Glomerular endothelial cell (primary cell): Measurements from ENCODE around the gene FRMPD2. TPM values are rescaled to one million over a fixed set of nuclear protein-coding genes. Genes with fewer than 3 reads are reported as not detected.

Experiments used
- DNase-seq: peaks from one replicate; pipeline ENCODE4 v3.0.0-alpha.2; 2011; ENCODE audit warnings: low read depth, low spot score; ENCODE audit errors: extremely low read depth
- total RNA-seq: library from RNA; depleted of rRNA; stranded (reverse); fragments of >200 nt; gene quantifications from 2 replicates; pipeline ENCODE4 v1.2.3, GENCODE V29; 2015

FRMPD2 gene
- total RNA-seq = 0.24 TPM in 1 of 2 replicates, not detected in the other

GRCh38 chr10:48274636-48275035 lies at the start of gene FRMPD2:
Gene FRMPD2 (minus strand): TSS chr10:48274696. CDS start chr10:48274567, 129 bp downstream.
- DNase-seq = no peak

- no peak for DNase-seq
These were observed 47.5 kb upstream of the FRMPD2 start for GRCh38 chr10:48322017-48322416.

- DNase-seq = no peak
These were observed 43.0 kb upstream of the FRMPD2 start for GRCh38 chr10:48317321-48317990.

- DNase-seq = no peak
These were observed 41.7 kb upstream of the FRMPD2 start for GRCh38 chr10:48316236-48316635.

- DNase-seq = no peak
These were observed 39.6 kb upstream of the FRMPD2 start for GRCh38 chr10:48314107-48314506.

GRCh38 chr10:48309711-48310226 lies 35.3 kb upstream of the FRMPD2 start:
- no peak for DNase-seq

- DNase-seq = no peak
These were observed 33.2 kb upstream of the FRMPD2 start for GRCh38 chr10:48307711-48308018.

- DNase-seq = no peak
These were observed 32.6 kb upstream of the FRMPD2 start for GRCh38 chr10:48306870-48307710.

- DNase-seq = no peak
These were observed 31.9 kb upstream of the FRMPD2 start, which contains the start of gene MAPK8 for GRCh38 chr10:48306265-48306869. Gene MAPK8 (plus strand): TSS chr10:48306677. CDS start chr10:48401661, 94,984 bp downstream.

- DNase-seq = no peak
These were observed 31.4 kb upstream of the FRMPD2 start for GRCh38 chr10:48305905-48306264.

GRCh38 chr10:48302515-48303476 lies 28.3 kb upstream of the FRMPD2 start:
- DNase-seq = no peak

GRCh38 chr10:48300556-48300955 lies 26.1 kb upstream of the FRMPD2 start:
- DNase-seq = no peak

- no peak for DNase-seq
These were observed 25.2 kb upstream of the FRMPD2 start for GRCh38 chr10:48299692-48300091.

- no peak for DNase-seq
These were observed 24.6 kb upstream of the FRMPD2 start for GRCh38 chr10:48299066-48299465.

- no peak for DNase-seq
These were observed 22.1 kb upstream of the FRMPD2 start for GRCh38 chr10:48296576-48297098.

GRCh38 chr10:48294431-48294830 lies 19.9 kb upstream of the FRMPD2 start:
- DNase-seq = no peak

GRCh38 chr10:48292616-48293015 lies 18.1 kb upstream of the FRMPD2 start:
- no peak for DNase-seq

- DNase-seq = no peak
These were observed 16.7 kb upstream of the FRMPD2 start for GRCh38 chr10:48291190-48291589.

GRCh38 chr10:48290286-48290685 lies 15.8 kb upstream of the FRMPD2 start:
- DNase-seq = no peak
